C4-2B (cell line): ENCODE data around the gene GPR153.

Experiments used
- H3K27ac ChIP-seq: fragments of 450-650 bp; 2 replicates; pipeline ENCODE4 v1.5.1; 2017
- CTCF ChIP-seq: fragments of 450-650 bp; conservative IDR thresholded peaks from 2 replicates; pipeline ENCODE4 v1.5.1; 2017; ENCODE audit warnings: mild to moderate bottlenecking
- ZFX ChIP-seq: fragments of 450-650 bp; IDR thresholded peaks from 2 replicates; pipeline ENCODE4 v1.6.1; 2017

GPR153 gene

GRCh38 chr1:6286266-6286665, 25.4 kb upstream of the GPR153 start:
- TF ChIP-seq ZFX (no peak), CTCF (no peak)

GRCh38 chr1:6285336-6285735, 24.4 kb upstream of the GPR153 start:
- TF ChIP-seq CTCF (no peak), ZFX (no peak)
- no peak overlapping the region for H3K27ac ChIP-seq

More at GRCh38 chr1:6286266-6286665, 25.4 kb upstream of the GPR153 start:
- no peak overlapping the region for H3K27ac ChIP-seq

- TF ChIP-seq CTCF, result no peak
- TF ChIP-seq ZFX, result no peak
- no peak overlapping the region for H3K27ac ChIP-seq
Observed at GRCh38 chr1:6282577-6283270, 21.8 kb upstream of the GPR153 start.

GRCh38 chr1:6281511-6282402, 20.9 kb upstream of the GPR153 start:
- no peak overlapping the region for H3K27ac ChIP-seq
- TF ChIP-seq CTCF (no peak), ZFX (no peak)

- H3K27ac ChIP-seq, result no peak overlapping the region
- TF ChIP-seq ZFX (no peak), CTCF (no peak)
Observed at GRCh38 chr1:6280761-6281451, 20.0 kb upstream of the GPR153 start.

GRCh38 chr1:6279613-6280383, 18.9 kb upstream of the GPR153 start:
- no peak for TF ChIP-seq CTCF
- TF ChIP-seq ZFX, result no peak
- H3K27ac ChIP-seq, result no peak overlapping the region
